GF-D8 (cell line): Measurements from ENCODE around the gene COL4A2.

ENCODE experiments used
- DNase-seq: peaks from one replicate; lab custom pipeline; 2025; lab: John Stamatoyannopoulos, UW

COL4A2 gene

DNA sequence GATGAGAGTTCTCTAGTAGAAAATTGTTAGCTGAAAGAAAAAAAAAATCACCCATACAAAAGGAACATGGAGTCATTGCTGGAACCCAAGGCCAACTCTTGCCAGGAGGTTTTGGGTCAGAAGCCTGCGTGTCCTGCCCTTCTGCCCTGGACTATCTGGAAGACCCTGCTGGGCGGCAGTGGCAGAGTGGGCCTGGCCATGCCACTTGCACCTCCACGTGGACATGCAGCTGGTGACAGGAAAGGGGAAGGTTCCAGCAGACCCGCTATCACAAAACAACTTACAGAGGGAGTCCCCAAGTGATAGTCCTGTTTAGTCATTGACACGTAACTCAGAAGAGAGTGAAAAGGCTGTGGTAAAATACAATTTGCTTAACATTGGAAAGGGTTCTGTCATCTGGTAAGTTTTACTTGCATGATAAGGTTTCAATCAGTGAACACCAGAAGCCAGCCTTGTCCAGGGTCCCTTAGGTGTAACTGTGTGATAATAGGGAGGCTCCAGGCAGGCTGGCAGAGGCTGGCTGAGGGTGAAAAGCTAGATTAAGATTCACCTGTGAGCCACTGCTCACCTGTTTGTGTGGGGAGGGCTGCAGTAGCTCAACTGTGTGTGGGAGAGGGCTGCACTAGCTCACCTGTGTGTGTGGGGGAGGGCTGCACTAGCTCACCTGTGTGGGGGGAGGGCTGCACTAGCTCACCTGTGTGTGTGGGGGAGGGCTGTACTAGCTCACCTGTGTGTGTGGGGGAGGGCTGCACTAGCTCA, 47.8 kb downstream of the COL4A2 start:
- no peak for DNase-seq

GRCh38 chr13:110356362-110356761, 49.3 kb downstream of the COL4A2 start:
- DNase-seq: no peak

GRCh38 chr13:110358381-110358780, 51.3 kb downstream of the COL4A2 start:
- DNase-seq: no peak

DNA sequence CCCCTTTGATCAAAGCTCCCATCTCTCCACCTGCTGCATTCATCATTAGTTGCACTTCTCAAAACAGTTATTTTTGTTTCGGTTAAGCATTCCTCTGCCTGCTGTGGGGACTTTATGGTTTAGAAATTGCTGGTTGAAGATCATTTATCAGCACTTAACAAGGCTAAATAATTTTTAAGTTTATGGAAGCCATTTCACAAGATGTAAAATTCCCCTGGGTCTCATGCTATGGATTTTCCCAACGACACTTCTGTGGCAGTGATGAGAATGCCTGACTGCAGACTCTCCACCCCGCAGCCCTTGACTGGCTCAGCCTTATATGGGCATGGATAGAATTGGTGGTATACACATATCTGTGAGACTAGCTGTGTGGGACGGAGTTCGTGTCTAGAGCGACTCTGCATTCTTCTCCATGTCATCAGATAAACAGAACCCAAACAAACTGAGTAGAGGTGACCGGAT, 52.8 kb downstream of the COL4A2 start:
- DNase-seq: no peak

- DNase-seq: no peak
These were observed 53.5 kb downstream of the COL4A2 start for GRCh38 chr13:110360598-110360997.

DNA sequence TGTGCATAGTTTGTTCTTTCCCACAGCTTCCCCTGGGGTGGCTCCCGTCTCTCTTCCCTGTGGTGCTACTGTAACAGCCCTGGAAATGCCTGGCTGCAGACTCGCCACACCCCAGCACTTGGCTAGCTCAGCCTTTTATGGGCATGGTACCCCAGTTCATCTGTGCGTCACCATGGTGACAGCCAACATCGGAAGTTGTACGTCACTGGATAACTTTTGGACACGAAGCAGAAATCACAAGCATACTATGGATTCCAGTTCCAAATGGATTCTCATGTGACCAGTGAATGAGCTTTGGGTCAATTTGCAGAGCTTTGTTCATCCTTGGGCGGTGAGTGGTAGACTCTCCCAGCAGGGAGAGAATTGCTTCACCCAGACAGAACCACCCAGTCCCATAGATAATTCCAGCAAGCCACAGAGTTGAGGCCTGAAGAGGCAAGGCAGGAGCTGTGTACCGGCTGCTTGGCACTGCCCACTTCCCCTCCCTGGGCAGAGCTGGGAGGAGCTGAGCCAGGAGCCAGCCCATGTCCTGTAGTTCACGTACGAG, 54.4 kb downstream of the COL4A2 start:
- no peak for DNase-seq

GRCh38 chr13:110363010-110363409, 55.9 kb downstream of the COL4A2 start:
- DNase-seq: no peak

GRCh38 chr13:110364081-110364480, 57.0 kb downstream of the COL4A2 start:
- DNase-seq: no peak

DNA sequence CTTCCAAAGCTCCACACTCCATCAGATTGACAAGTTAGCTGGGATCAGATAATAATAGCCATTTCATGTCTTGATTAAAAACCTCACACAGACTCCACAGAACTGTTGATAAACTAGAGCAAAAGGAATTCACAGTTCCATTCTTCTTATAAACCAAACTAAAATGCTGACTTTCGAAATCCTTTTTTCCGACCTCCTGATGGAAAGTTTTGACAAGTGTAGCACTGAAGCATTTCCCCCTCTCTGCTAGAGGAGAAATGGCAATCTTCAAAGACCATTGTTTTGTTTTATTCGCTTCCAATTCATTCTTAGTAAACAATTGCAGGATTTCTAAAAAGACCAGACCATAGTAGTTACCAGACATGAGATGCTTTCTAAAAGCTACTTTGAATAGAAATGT, 58.8 kb downstream of the COL4A2 start:
- no peak for DNase-seq

GRCh38 chr13:110366733-110367132, 59.6 kb downstream of the COL4A2 start:
- no peak for DNase-seq

DNA sequence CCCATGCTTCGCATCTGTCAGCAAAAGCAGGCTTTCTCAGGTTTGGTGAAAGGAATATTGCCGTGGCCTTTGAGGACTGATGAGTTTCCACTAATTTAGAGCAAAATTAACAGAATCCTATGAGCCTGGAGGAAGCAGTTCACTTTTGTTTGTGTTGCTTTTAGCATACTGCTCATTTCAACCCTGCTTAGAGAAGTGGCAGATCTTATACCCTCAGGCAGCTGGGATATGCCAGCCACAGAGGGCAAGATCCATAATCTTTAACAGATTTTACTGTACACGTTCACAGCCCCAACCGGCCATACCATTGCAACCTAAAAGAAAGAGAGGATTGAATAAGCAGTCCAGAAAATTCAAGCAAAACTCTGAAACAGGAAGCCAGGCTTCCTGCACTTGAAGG, 60.5 kb downstream of the COL4A2 start:
- no peak for DNase-seq

DNA sequence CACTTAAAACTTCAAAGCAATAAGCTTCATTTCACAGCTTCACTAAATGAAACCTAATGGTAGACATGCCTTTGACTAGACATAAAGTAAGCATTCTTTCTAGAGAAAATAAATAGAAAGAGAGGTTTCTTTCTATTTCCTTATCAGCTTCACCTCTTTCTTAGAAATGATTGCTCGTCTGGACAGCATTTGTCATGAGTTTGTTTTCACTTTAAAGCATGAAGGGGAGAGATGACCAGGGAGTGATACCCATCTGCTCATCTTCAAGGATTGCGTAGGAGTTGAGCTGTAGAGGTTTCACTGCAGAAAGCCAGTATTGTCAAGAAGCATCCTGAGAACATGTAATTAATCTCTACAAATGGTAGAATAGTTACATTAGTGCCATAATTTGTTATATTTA, 61.3 kb downstream of the COL4A2 start:
- DNase-seq: no peak

- DNase-seq: no peak
These were observed 62.3 kb downstream of the COL4A2 start for GRCh38 chr13:110369400-110369799.

DNA sequence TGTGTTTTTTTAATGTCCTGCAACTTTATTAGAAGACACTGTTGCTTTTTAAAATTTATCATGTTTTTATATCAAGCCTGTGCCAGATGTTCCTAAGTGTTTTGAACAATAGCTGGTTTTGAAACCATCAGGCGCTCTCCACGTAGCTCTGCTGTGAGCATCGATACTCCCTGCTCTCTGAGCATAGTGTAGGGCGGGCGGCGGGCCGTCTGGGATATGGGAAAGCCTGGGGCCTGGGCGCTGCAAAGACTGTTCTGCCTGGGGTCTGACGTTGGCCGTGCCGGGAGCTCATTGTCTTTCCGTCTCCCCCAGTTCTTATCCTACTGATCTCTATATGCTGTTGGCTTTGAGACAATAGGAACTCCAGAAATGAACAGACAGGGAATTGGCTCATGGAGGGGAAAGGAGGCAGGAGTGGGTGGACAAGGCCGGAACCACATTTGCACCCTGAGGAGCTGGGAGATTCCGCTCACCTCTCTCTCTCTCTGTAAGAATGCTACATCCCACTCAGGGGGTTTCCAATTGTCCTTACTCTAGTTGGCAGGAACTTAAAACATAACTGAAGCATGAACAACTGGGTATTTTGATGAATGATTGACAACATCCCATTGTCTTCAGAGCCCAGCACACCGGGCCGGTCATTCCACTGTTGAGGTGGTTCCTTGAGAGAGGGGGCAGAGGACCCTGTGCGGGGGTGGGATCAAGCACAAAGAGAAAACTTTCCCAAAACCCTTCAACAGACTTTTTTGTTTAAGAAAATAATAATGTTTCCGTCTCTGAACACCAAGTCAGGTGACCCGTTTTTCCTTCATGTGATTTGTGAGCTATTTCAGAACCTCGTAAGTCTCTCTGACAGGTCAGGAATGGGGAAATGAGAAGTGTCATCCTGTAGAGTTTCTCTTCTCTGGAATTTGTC, 64.7 kb downstream of the COL4A2 start:
- DNase-seq: no peak

DNA sequence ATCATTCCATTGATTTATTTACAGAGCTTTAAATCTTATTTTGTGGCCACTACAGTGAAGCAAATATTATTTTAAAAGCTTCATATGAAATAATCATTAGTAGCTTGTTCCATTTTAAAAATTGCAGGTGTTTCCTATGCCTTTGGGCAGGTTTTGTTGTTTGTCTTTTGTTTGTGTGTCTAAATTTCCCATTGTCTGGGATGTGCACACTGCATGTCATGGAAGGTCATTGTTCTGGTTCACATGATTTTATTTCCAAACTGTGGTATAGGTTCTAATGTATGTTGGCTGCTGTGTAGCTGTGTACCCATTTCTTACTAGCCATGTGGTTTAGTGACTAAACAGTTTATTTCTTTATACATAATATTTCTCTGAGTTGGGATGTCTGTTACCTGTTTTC, 65.6 kb downstream of the COL4A2 start:
- DNase-seq: no peak

DNA sequence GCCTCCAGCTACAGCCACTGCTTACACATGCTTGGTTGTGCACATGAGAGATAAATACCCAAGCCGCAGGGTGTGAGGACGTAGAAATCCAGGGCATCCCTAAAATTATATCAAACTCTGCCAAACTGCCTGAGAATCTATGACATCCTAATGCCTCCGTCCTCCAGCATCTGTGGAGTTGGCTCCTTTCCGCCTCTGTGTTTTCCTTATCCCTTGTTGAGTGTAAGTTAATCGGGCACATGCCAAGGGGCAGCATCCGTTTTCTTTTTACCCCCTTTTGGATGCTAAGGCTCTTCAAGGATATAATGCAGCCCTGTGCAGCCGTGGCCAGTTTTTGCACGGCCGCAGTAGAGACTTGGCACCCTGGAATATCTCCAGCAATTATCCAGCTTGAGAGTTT, 66.5 kb downstream of the COL4A2 start:
- DNase-seq: no peak

DNA sequence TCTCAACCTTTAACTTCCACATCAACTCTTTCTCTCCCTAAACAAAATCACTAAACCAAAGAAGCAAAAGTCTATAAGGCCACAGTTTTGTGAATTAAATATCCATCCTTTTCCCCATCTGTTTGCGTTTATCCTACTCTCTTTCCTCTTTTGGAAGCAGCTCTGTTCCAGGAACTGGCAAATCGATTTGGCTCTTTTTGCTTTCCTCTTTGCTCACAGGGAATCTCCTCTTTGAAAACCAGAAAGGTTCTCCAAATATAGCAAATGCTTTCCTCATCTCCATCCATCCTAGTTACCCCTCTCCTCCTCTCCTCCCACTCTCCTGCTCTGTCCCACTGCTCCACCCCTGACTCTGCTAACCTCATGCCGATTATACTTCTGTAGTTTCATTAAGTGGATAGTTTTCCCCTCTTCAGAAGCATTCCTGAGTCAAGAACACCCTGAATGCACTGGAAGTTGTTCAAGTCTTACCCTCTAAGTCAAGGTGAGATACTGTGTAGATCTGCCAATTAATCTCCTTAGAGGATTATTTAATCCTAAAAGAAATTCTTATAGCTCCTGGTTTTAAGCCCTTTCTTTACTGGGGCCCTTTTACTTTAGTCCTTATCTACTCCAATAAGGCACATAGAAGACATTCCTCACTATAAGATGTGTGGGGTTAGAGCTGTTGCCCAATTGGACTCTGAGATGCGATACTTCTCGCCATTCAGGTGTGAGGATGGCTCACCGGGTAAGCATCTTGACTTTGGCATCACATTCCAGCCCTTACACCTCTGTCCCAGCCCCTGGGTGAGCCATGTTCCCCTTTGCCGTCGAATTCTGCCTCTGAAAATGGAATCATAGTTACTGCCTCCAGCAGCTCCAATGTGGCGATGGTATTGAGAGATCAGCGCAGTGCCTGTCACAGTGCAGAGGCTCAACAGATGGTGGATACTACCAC, 67.6 kb downstream of the COL4A2 start:
- DNase-seq: no peak

GRCh38 chr13:110376120-110376519, 69.0 kb downstream of the COL4A2 start:
- no peak for DNase-seq

DNA sequence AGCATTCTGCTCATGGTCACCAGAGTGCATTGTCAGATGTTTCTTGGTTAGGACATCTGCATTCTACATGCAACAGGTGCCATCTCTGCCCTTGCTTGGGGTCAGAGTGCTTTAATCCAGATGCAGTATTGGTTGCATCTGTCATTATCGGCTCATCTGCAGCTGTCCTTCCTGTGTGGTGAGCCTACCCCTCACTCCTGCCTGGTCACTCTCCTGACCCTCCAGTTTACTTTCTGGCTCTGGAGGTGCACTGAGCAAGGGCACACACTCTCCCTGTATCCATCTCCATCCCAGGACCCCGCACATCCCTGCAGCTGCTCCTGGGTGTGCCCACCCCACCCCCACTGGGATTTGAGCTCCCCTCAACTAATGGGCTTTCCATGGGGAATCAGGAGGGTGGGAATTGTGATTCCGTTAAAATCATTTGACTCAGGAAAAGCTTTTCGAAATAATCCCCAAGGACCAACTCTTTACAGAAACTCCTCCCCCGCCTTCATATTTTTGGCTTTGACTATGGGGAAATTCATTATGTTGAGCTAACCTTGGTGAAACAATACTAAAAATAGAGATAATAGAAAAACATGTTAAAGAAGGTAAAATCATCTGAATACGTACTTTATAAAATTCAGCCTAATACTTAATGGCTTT, 70.2 kb downstream of the COL4A2 start:
- DNase-seq: no peak

GRCh38 chr13:110377826-110378201, 70.7 kb downstream of the COL4A2 start:
- DNase-seq: no peak

DNA sequence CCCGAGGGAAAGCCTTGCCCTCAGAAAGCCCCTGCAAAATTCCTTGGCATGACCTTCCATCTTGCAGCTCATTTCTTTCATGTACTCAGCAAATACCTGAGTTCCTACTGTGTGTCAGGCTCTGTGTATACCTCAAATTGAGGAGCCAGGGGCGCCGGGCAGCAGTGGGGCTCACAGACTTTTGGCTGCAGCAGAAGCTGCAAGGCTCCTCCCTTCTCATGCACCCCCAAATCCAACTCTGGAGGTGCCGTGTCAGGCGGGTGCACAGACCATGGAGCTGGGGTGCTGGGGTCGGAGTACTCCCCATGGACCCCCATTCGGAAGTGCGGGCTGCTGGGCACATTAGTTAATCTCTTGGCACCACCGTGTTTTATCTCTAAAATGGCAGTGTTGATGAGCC, 72.3 kb downstream of the COL4A2 start:
- DNase-seq: no peak
